Activated naive CD4-positive, alpha-beta T cell (primary cell): ENCODE measurements around the gene CORT.
"Not testable (repeated sequence)": the region's sequence is repeated elsewhere in the genome, so short reads cannot be mapped to it uniquely, and the experiment has no call there.

Experiments used
- DNase-seq, 4 experiments: peaks; one replicate each; lab custom pipeline; 2025; lab: John Stamatoyannopoulos, UW

The CORT gene

GRCh38 chr1:10438677-10439163, 11.1 kb upstream of the CORT start:
- no peak for DNase-seq

- no peak for DNase-seq
Observed at GRCh38 chr1:10440305-10440704, 9.5 kb upstream of the CORT start.

- DNase-seq: no peak
Observed at GRCh38 chr1:10440794-10441193, 9.0 kb upstream of the CORT start.

GRCh38 chr1:10444248-10444647, 5.6 kb upstream of the CORT start:
- DNase-seq: no peak

- DNase-seq: no peak
Observed at GRCh38 chr1:10444795-10445397, 4.9 kb upstream of the CORT start.

- DNase-seq: no peak
Observed at GRCh38 chr1:10446790-10447422, 2.9 kb upstream of the CORT start.

GRCh38 chr1:10450156-10450814, 454 bp downstream of the CORT start:
- no peak for DNase-seq

- DNase-seq: no peak
Observed at GRCh38 chr1:10450836-10451235, 1.0 kb downstream of the CORT start.

GRCh38 chr1:10451287-10451686, 1.5 kb downstream of the CORT start:
- no peak for DNase-seq

- DNase-seq: no peak
Observed at GRCh38 chr1:10456048-10456447, 6.2 kb downstream of the CORT start.

- no peak for DNase-seq
Observed at GRCh38 chr1:10456661-10457060, 6.8 kb downstream of the CORT start.

GRCh38 chr1:10457462-10457861, 7.6 kb downstream of the CORT start:
- DNase-seq: not testable (repeated sequence)

- DNase-seq: no peak
Observed at GRCh38 chr1:10457875-10458274, 8.0 kb downstream of the CORT start.

- DNase-seq: no peak
Observed at GRCh38 chr1:10459184-10459583, 9.4 kb downstream of the CORT start.

- no peak for DNase-seq
Observed at GRCh38 chr1:10467078-10467477, 17.2 kb downstream of the CORT start.

- DNase-seq: no peak
Observed at GRCh38 chr1:10470043-10470442, 20.2 kb downstream of the CORT start.

GRCh38 chr1:10471411-10472219, 21.8 kb downstream of the CORT start:
- no peak for DNase-seq

- DNase-seq: peak; percentile 70 to 79 (median 74)
Observed at GRCh38 chr1:10472220-10473144, 22.7 kb downstream of the CORT start, which contains the start of gene DFFA. Gene DFFA (minus strand): TSS chr1:10472529. CDS start chr1:10472458, 71 bp downstream.

- no peak for DNase-seq
Observed at GRCh38 chr1:10473145-10473765, 23.4 kb downstream of the CORT start.

- not testable (repeated sequence) for DNase-seq
Observed at GRCh38 chr1:10474309-10474612, 24.4 kb downstream of the CORT start.
